ENCODE results near the gene OR14A16. TPM values are rescaled to one million over a fixed set of nuclear protein-coding genes. Genes with fewer than 3 reads are reported as not detected.

OR14A16 gene
- total RNA-seq, 1 donor from 2014 or later = not detected

DNA sequence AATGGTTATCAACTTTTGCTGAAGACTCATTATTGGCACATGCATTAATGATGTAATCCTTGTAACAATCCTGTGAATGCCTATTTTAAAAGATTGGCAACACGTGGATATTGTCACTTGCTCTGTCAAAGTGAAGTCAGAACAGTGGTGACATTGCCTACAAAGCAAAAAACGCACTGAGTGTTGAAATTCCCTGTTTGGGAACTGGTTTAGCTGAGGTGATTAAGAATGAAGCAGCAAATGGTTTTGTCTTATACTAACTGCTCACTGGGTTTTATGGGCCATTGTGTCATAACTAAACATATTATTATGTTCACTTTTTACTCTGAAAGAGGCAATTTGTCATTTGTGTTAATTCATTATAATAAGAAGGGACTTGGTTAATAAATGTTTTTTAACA is 11.3 kb downstream of the OR14A16 start:
- intact Hi-C loops (cut with micrococcal nuclease) = no loop called here
- DNase-seq (no peak), ATAC-seq (no peak)

DNA sequence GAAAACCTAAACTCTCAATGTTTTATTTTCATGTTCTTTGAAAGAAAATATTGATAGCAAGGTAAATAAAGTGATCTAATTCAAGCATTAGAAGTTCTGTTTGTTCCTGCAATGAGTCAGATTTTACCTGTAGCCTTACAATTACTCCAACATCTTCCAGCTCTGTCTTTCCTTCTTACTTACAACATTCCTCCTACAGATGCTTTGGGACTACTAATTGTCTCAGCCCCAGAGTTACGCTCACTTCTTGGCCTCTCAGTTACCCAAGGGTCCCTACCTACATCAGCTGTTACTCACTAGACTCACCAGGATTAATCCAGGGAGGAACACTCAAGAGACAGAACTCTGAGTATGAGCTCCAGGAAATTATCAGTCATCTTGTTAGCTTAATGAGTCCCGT is 26.4 kb downstream of the OR14A16 start:
- DNase-seq (no peak), ATAC-seq (no peak)
- intact Hi-C loops (cut with micrococcal nuclease) = no loop called here

DNA sequence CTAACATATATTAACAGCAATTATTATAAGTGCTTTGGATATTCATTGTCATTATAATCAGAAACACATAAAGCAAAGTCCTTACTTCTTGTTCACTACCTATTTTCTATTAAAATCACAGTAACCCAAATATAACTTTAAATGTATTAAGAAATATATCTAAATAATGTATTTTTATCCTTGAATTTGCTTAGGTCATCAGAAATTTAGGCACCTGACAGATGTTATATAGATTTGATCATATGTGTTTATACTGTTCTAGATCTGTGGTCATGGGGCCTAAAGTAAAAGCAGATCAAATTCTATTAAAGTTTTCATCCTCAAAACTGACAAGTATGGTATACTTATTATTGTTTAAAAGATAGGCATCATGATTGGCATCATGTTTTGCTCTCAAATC is 54.3 kb downstream of the OR14A16 start:
- no peak for ATAC-seq
- intact Hi-C loops (cut with micrococcal nuclease) = no loop called here
- no peak for DNase-seq

Other genes starting within 250 kb of the OR14A16 start
- gene OR2G2, start 235.8 kb downstream of the OR14A16 start, total RNA-seq = not detected
- gene OR2G3, start 218.5 kb downstream of the OR14A16 start, total RNA-seq = not detected
- not detected for gene OR13G1, start 144.4 kb downstream of the OR14A16 start, total RNA-seq
- not detected for gene OR6F1, start 107.5 kb downstream of the OR14A16 start, total RNA-seq
- gene OR14K1, start 85.5 kb downstream of the OR14A16 start, total RNA-seq = not detected
- gene OR14A2, start 76.0 kb downstream of the OR14A16 start, total RNA-seq = not detected
- not detected for gene OR1C1, start 63.6 kb downstream of the OR14A16 start, total RNA-seq
- not detected for gene OR11L1, start 17.8 kb upstream of the OR14A16 start, total RNA-seq
- gene TRIM58, start 33.1 kb upstream of the OR14A16 start, total RNA-seq = 0.07 TPM
- not detected for gene OR2W3, start 71.5 kb upstream of the OR14A16 start, total RNA-seq
- not detected for gene OR2T8, start 96.1 kb upstream of the OR14A16 start, total RNA-seq
- gene OR2AJ1, start 100.8 kb upstream of the OR14A16 start, total RNA-seq = not detected
- not detected for gene OR2L8, start 124.7 kb upstream of the OR14A16 start, total RNA-seq
- gene OR2AK2, start 141.1 kb upstream of the OR14A16 start, total RNA-seq = not detected
- not detected for gene OR2L5, start 189.5 kb upstream of the OR14A16 start, total RNA-seq
- gene OR2L2, start 206.0 kb upstream of the OR14A16 start, total RNA-seq = 0.05 TPM
- gene OR2L3, start 222.7 kb upstream of the OR14A16 start, total RNA-seq = not detected